Neuronal stem cell (in vitro differentiated cells): ENCODE results near the gene MAML2.
A peak's percentile ranks its signal among the peaks of the same experiment; 100 is the strongest.

Source experiments
- DNase-seq: peaks from one replicate; pipeline ENCODE4 v3.0.0-alpha.2; 2013; ENCODE audit warnings: low spot score
- H2AFZ ChIP-seq: one replicate; pipeline ENCODE4 v1.6.1; 2013; ENCODE audit warnings: mild to moderate bottlenecking, low read length, inconsistent platforms
- H2AK5ac ChIP-seq: 2 replicates; pipeline ENCODE4 v1.6.1; 2013; ENCODE audit warnings: low read depth, mild to moderate bottlenecking, inconsistent platforms, low read length, moderate library complexity, mixed read lengths
- H2BK120ac ChIP-seq: 2 replicates; pipeline ENCODE4 v1.6.1; 2013; ENCODE audit warnings: low read depth, mild to moderate bottlenecking, inconsistent platforms, low read length, moderate library complexity, mixed read lengths
- H2BK12ac ChIP-seq: one replicate; pipeline ENCODE4 v1.6.1; 2013; ENCODE audit warnings: low read length, inconsistent platforms
- H2BK15ac ChIP-seq: 2 replicates; pipeline ENCODE4 v1.6.1; 2013; ENCODE audit warnings: mild to moderate bottlenecking, low read length, inconsistent platforms, mixed read lengths
- H2BK5ac ChIP-seq: one replicate; pipeline ENCODE4 v1.6.1; 2013; ENCODE audit warnings: inconsistent platforms, mild to moderate bottlenecking, low read length, moderate library complexity
- H3K14ac ChIP-seq: one replicate; pipeline ENCODE4 v1.6.1; 2013; ENCODE audit warnings: low read length, inconsistent platforms
- H3K18ac ChIP-seq: 2 replicates; pipeline ENCODE4 v1.6.1; 2013; ENCODE audit warnings: low read length, inconsistent platforms
- H3K23ac ChIP-seq: 2 replicates; pipeline ENCODE4 v1.6.1; 2013; ENCODE audit warnings: low read depth, mild to moderate bottlenecking, mixed read lengths, low read length, inconsistent platforms; ENCODE audit not compliant: poor library complexity
- H3K27ac ChIP-seq: replicated peaks from 3 replicates; pipeline ENCODE4 v1.5.1; 2013; ENCODE audit warnings: low read length, inconsistent platforms
- H3K27me3 ChIP-seq, 3 experiments: 2 replicates each; pipeline ENCODE4 v1.6.1; 2013; ENCODE audit warnings: low read length in 3 of 3, mild to moderate bottlenecking in 2 of 3, inconsistent platforms in 1 of 3, low read depth in 1 of 3, mixed read lengths in 1 of 3, moderate library complexity in 1 of 3; ENCODE audit not compliant: control insufficient read depth in 3 of 3, insufficient read depth in 3 of 3
- H3K36me3 ChIP-seq, 2 donors: replicated peaks in 1 of 2; 2 replicates each; pipeline ENCODE4 v1.6.1; 2013; ENCODE audit warnings: low read length in 2 of 2; ENCODE audit not compliant: control insufficient read depth in 2 of 2, insufficient read depth in 2 of 2
- H3K4ac ChIP-seq: 2 replicates; pipeline ENCODE4 v1.6.1; 2013; ENCODE audit warnings: inconsistent platforms, mild to moderate bottlenecking, low read length, moderate library complexity
- H3K4me1 ChIP-seq, 2 donors: 1 replicate in 1 of 2; 2 replicates in 1 of 2; pipeline ENCODE4 v1.6.1; 2013; ENCODE audit warnings: low read length in 2 of 2, low read depth in 1 of 2; ENCODE audit not compliant: control insufficient read depth in 2 of 2, insufficient read depth in 1 of 2
- H3K4me2 ChIP-seq: one replicate; pipeline ENCODE4 v1.6.1; 2013; ENCODE audit warnings: mild to moderate bottlenecking, low read length, inconsistent platforms; ENCODE audit not compliant: insufficient read depth, poor library complexity, severe bottlenecking
- H3K4me3 ChIP-seq, 2 donors: 2 replicates each; pipeline ENCODE4 v1.5.1; 2013; ENCODE audit warnings: low read length in 2 of 2, mild to moderate bottlenecking in 2 of 2, inconsistent platforms in 1 of 2, moderate library complexity in 1 of 2
- H3K79me1 ChIP-seq: one replicate; pipeline ENCODE4 v1.6.1; 2013; ENCODE audit warnings: low read depth, mild to moderate bottlenecking, inconsistent platforms, low read length, moderate library complexity
- H3K9ac ChIP-seq: one replicate; pipeline ENCODE4 v1.6.1; 2013; ENCODE audit warnings: mild to moderate bottlenecking, low read depth, low read length, inconsistent platforms; ENCODE audit not compliant: poor library complexity
- H3K9me3 ChIP-seq, 2 donors: replicated peaks in 1 of 2; 2 replicates each; pipeline versions ENCODE3 to v1.6.1; 2013; ENCODE audit warnings: low read length in 2 of 2, mild to moderate bottlenecking in 2 of 2, inconsistent platforms in 1 of 2, low read depth in 1 of 2, mixed read lengths in 1 of 2, moderate library complexity in 1 of 2; ENCODE audit not compliant: control insufficient read depth in 2 of 2, insufficient read depth in 1 of 2
- H4K8ac ChIP-seq: one replicate; pipeline ENCODE4 v1.6.1; 2013; ENCODE audit warnings: low read depth, mild to moderate bottlenecking, inconsistent platforms, low read length, moderate library complexity
- H4K91ac ChIP-seq: one replicate; pipeline ENCODE4 v1.6.1; 2013; ENCODE audit warnings: low read length, low read depth, mild to moderate bottlenecking, inconsistent platforms; ENCODE audit not compliant: poor library complexity
- WGBS, 2 donors: extraction: QIAGEN DNeasy Blood & Tissue Kit; methylation state at CpG; one replicate each; pipeline ENCODE4 v1.1.7; 2013; ENCODE audit warnings: missing lambda C conversion rate in 2 of 2, mixed read lengths in 1 of 2; ENCODE audit not compliant: insufficient read length in 2 of 2, insufficient replicate concordance in 1 of 2; ENCODE audit errors: extremely low coverage in 2 of 2; 5-methylcytosine and 5-hydroxymethylcytosine counted together

MAML2 gene

GRCh38 chr11:96002754-96003290 lies 340.2 kb downstream of the MAML2 start:
- Histone ChIP-seq H2BK120ac (no peak overlapping the region), H3K4me1 (peaks cover 0 to 9% of the 10 kb centered on the region in 2 donors), H3K9me3 (peaks cover 0 to 6% of the 10 kb centered on the region in 2 donors), H3K9ac (no peak overlapping the region), H2BK15ac (no peak overlapping the region), H3K79me1 (no peaks in the 10 kb centered on the region), H3K36me3 (peaks cover 0 to 2% of the 10 kb centered on the region in 2 donors), H2AFZ (no peak overlapping the region), H4K8ac (peak overlapping the region; percentile 19), H3K27me3 (no peaks in the 10 kb centered on the region), H3K14ac (no peak overlapping the region), H2BK12ac (no peak overlapping the region), H3K4me2 (no peak overlapping the region), H3K27ac (no peak overlapping the region), H3K4me3 (no peak overlapping the region), H2BK5ac (no peak overlapping the region), H2AK5ac (no peak overlapping the region), H3K23ac (no peak overlapping the region), H3K4ac (no peak overlapping the region), H3K18ac (no peak overlapping the region), H4K91ac (no peak overlapping the region)
- WGBS, 2 donors = 100% methylated on average over 1 of the region's 1 CpG
- no peak for DNase-seq

GRCh38 chr11:96002339-96002738 lies 340.7 kb downstream of the MAML2 start:
- no peak overlapping the region for H3K27ac ChIP-seq
- no peak overlapping the region for H2AK5ac ChIP-seq
- H3K14ac ChIP-seq = no peak overlapping the region
- H3K4ac ChIP-seq = no peak overlapping the region
- H2AFZ ChIP-seq = no peak overlapping the region
- no peak overlapping the region for H4K8ac ChIP-seq
- no peak overlapping the region for H2BK12ac ChIP-seq
- WGBS, 2 donors = 100% methylated on average over 1 of the region's 2 CpGs
- no peaks in the 10 kb centered on the region for H3K27me3 ChIP-seq
- H3K9me3 ChIP-seq = peaks cover 0 to 6% of the 10 kb centered on the region in 2 donors
- H3K4me1 ChIP-seq = peaks cover 0 to 9% of the 10 kb centered on the region in 2 donors
- H2BK120ac ChIP-seq = no peak overlapping the region
- H3K79me1 ChIP-seq = no peaks in the 10 kb centered on the region
- DNase-seq = no peak
- H3K4me2 ChIP-seq = no peak overlapping the region
- H2BK5ac ChIP-seq = no peak overlapping the region
- H3K36me3 ChIP-seq = peaks cover 0 to 2% of the 10 kb centered on the region in 2 donors
- no peak overlapping the region for H4K91ac ChIP-seq
- no peak overlapping the region for H2BK15ac ChIP-seq
- H3K23ac ChIP-seq = no peak overlapping the region
- H3K9ac ChIP-seq = no peak overlapping the region
- no peak overlapping the region for H3K4me3 ChIP-seq
- no peak overlapping the region for H3K18ac ChIP-seq

DNA sequence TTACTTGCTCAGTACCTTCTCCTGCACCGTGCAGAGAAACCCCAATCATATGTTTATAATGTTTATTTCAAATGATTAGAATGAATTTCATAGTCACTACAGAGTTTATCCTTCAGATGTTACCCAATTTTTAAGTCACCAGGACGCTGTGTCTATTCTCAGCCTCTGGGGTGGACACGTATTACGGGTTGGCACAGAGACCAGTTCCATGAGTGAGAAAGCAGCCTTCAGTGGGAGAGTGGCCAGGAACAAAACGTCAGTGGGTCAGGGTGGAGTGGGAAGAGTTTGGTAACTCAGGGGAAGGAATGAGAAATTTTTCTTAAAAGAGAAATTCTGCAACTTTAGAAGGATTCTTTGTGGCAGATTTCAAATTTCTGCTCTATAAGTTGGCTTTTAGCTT lies 342.0 kb downstream of the MAML2 start:
- H3K9ac ChIP-seq = no peak overlapping the region
- no peak overlapping the region for H2BK5ac ChIP-seq
- H2BK15ac ChIP-seq = no peak overlapping the region
- H3K27me3 ChIP-seq = no peaks in the 10 kb centered on the region
- no peak overlapping the region for H3K4ac ChIP-seq
- H4K91ac ChIP-seq = no peak overlapping the region
- H3K18ac ChIP-seq = no peak overlapping the region
- H3K4me1 ChIP-seq = peaks cover 0 to 9% of the 10 kb centered on the region in 2 donors
- H3K36me3 ChIP-seq = peaks cover 0 to 2% of the 10 kb centered on the region in 2 donors
- H2AFZ ChIP-seq = no peak overlapping the region
- H3K4me2 ChIP-seq = no peak overlapping the region
- H3K79me1 ChIP-seq = no peaks in the 10 kb centered on the region
- no peak overlapping the region for H3K4me3 ChIP-seq
- H3K27ac ChIP-seq = no peak overlapping the region
- H4K8ac ChIP-seq = no peak overlapping the region
- H2BK12ac ChIP-seq = no peak overlapping the region
- no CpG with 5 or more reads among the region's 5 CpGs for WGBS, 2 donors
- no peak overlapping the region for H3K23ac ChIP-seq
- no peak overlapping the region for H2AK5ac ChIP-seq
- no peak overlapping the region for H2BK120ac ChIP-seq
- peaks cover 0 to 6% of the 10 kb centered on the region in 2 donors for H3K9me3 ChIP-seq
- no peak overlapping the region for H3K14ac ChIP-seq
- no peak for DNase-seq

GRCh38 chr11:95999711-96000406 lies 343.1 kb downstream of the MAML2 start:
- no peak overlapping the region for H2AK5ac ChIP-seq
- peaks cover 0 to 2% of the 10 kb centered on the region in 2 donors for H3K36me3 ChIP-seq
- H3K9me3 ChIP-seq = peaks cover 0 to 3% of the 10 kb centered on the region in 2 donors
- no CpG with 5 or more reads among the region's 8 CpGs for WGBS, 2 donors
- no peak overlapping the region for H3K23ac ChIP-seq
- no peak overlapping the region for H3K4ac ChIP-seq
- no peak overlapping the region for H2BK15ac ChIP-seq
- no peak overlapping the region for H4K91ac ChIP-seq
- H4K8ac ChIP-seq = no peak overlapping the region
- no peak overlapping the region for H3K4me2 ChIP-seq
- no peak overlapping the region for H3K14ac ChIP-seq
- no peak overlapping the region for H3K4me3 ChIP-seq
- H3K27ac ChIP-seq = no peak overlapping the region
- no peak overlapping the region for H2AFZ ChIP-seq
- H3K27me3 ChIP-seq = no peaks in the 10 kb centered on the region
- no peak overlapping the region for H3K18ac ChIP-seq
- H2BK120ac ChIP-seq = no peak overlapping the region
- H2BK12ac ChIP-seq = no peak overlapping the region
- H3K79me1 ChIP-seq = no peaks in the 10 kb centered on the region
- DNase-seq = no peak
- no peak overlapping the region for H3K9ac ChIP-seq
- no peak overlapping the region for H2BK5ac ChIP-seq
- H3K4me1 ChIP-seq = peaks cover 0 to 9% of the 10 kb centered on the region in 2 donors
